Measurements from ENCODE around the gene CD44. TPM values are rescaled to one million over a fixed set of nuclear protein-coding genes. Genes with fewer than 3 reads are reported as not detected.

CD44 gene
- total and polyA plus RNA-seq, 4 donors = 4.1 to 26.9 (median 14.6) TPM

- no peak for TF ChIP-seq CTCF (IDR thresholded peaks at IDR 0.05; ENCODE audit: low read depth, low read length, missing input control)
- TF ChIP-seq YY1 (IDR thresholded peaks at IDR 0.05) = no peak
- no peak for TF ChIP-seq FOXA1 (IDR thresholded peaks at IDR 0.05)
- TF ChIP-seq HNF4A (conservative IDR thresholded peaks at IDR 0.05) = no peak
- TF ChIP-seq REST (IDR thresholded peaks at IDR 0.05) = no peak
- 89% methylated on average over 6 of the region's 6 CpGs for WGBS
Observed at GRCh38 chr11:35182317-35182939, 43.5 kb downstream of the CD44 start.

GRCh38 chr11:35183326-35183925, 44.5 kb downstream of the CD44 start:
- TF ChIP-seq TAF1 (conservative IDR thresholded peaks at IDR 0.05) = no peak
- TF ChIP-seq SP1 (IDR thresholded peaks at IDR 0.05) = no peak
- no peak for TF ChIP-seq ATF3 (IDR thresholded peaks at IDR 0.05)
- TF ChIP-seq FOXA2 (IDR thresholded peaks at IDR 0.05) = no peak
- no peak for TF ChIP-seq RAD21 (IDR thresholded peaks at IDR 0.05)
- TF ChIP-seq HNF4A (conservative IDR thresholded peaks at IDR 0.05) = no peak
- no peak for DNase-seq (ENCODE audit: low spot score)
- Histone ChIP-seq H3K9ac (ENCODE audit: low read depth in 1 of 2, low read length in 2 of 2) (no peak overlapping the region), H3K27ac (ENCODE audit: low read depth in 1 of 2, low read length in 2 of 2) (no peak overlapping the region), H3K9me3 (ENCODE audit: control insufficient read depth in 4 of 4, low read length in 3 of 4) (no peaks in the 10 kb centered on the region), H3K4me3 (ENCODE audit: low read depth in 1 of 3, low read length in 3 of 3) (no peak overlapping the region), H3K4me1 (ENCODE audit: control insufficient read depth in 4 of 4, insufficient read depth in 4 of 4, low read length in 3 of 4) (no peaks in the 10 kb centered on the region), H3K36me3 (ENCODE audit: control insufficient read depth in 4 of 4, insufficient read depth in 3 of 4, low read depth in 1 of 4, low read length in 3 of 4) (no peaks in the 10 kb centered on the region), H3K27me3 (ENCODE audit: control insufficient read depth in 4 of 4, insufficient read depth in 4 of 4, low read length in 3 of 4) (no peaks in the 10 kb centered on the region)
- 76% methylated on average over 2 of the region's 2 CpGs for WGBS

More at GRCh38 chr11:35182317-35182939, 43.5 kb downstream of the CD44 start:
- no peaks in the 10 kb centered on the region for H3K27me3 ChIP-seq (ENCODE audit: control insufficient read depth in 4 of 4, insufficient read depth in 4 of 4, low read length in 3 of 4)
- H3K27ac ChIP-seq (ENCODE audit: low read depth in 1 of 2, low read length in 2 of 2) = no peak overlapping the region
- H3K9me3 ChIP-seq (ENCODE audit: control insufficient read depth in 4 of 4, low read length in 3 of 4) = no peaks in the 10 kb centered on the region
- peaks cover 0 to 3% (median 1%) of the 10 kb centered on the region in 4 donors for H3K4me1 ChIP-seq (ENCODE audit: control insufficient read depth in 4 of 4, insufficient read depth in 4 of 4, low read length in 3 of 4)
- DNase-seq (ENCODE audit: low spot score) = no peak
- H3K4me3 ChIP-seq (ENCODE audit: low read depth in 1 of 3, low read length in 3 of 3) = no peak overlapping the region
- no peak overlapping the region for H3K9ac ChIP-seq (ENCODE audit: low read depth in 1 of 2, low read length in 2 of 2)
- no peaks in the 10 kb centered on the region for H3K36me3 ChIP-seq (ENCODE audit: control insufficient read depth in 4 of 4, insufficient read depth in 3 of 4, low read depth in 1 of 4, low read length in 3 of 4)

- no peak for DNase-seq (ENCODE audit: low spot score)
- WGBS = 68% methylated on average over 2 of the region's 2 CpGs
- H3K4me3 ChIP-seq (ENCODE audit: low read depth in 1 of 3, low read length in 3 of 3) = no peak overlapping the region
- H3K27ac ChIP-seq (ENCODE audit: low read depth in 1 of 2, low read length in 2 of 2) = no peak overlapping the region
- no peak overlapping the region for H3K9ac ChIP-seq (ENCODE audit: low read depth in 1 of 2, low read length in 2 of 2)
- no peaks in the 10 kb centered on the region for H3K9me3 ChIP-seq (ENCODE audit: control insufficient read depth in 4 of 4, low read length in 3 of 4)
- no peaks in the 10 kb centered on the region for H3K27me3 ChIP-seq (ENCODE audit: control insufficient read depth in 4 of 4, insufficient read depth in 4 of 4, low read length in 3 of 4)
- no peaks in the 10 kb centered on the region for H3K36me3 ChIP-seq (ENCODE audit: control insufficient read depth in 4 of 4, insufficient read depth in 3 of 4, low read depth in 1 of 4, low read length in 3 of 4)
- H3K4me1 ChIP-seq (ENCODE audit: control insufficient read depth in 4 of 4, insufficient read depth in 4 of 4, low read length in 3 of 4) = no peaks in the 10 kb centered on the region
- TF ChIP-seq HNF4G (IDR thresholded peaks at IDR 0.05) = no peak
- TF ChIP-seq TAF1 (conservative IDR thresholded peaks at IDR 0.05) = no peak
- TF ChIP-seq MAX (IDR thresholded peaks at IDR 0.05) = no peak
- no peak for TF ChIP-seq REST (IDR thresholded peaks at IDR 0.05)
- no peak for TF ChIP-seq RXRA (IDR thresholded peaks at IDR 0.05)
- no peak for TF ChIP-seq ATF3 (IDR thresholded peaks at IDR 0.05)
- TF ChIP-seq SP1 (IDR thresholded peaks at IDR 0.05) = no peak
- TF ChIP-seq CTCF (IDR thresholded peaks at IDR 0.05; ENCODE audit: low read depth, low read length, missing input control) = no peak
- TF ChIP-seq NR2F2 (IDR thresholded peaks at IDR 0.05) = no peak
Observed at GRCh38 chr11:35185696-35186095, 46.7 kb downstream of the CD44 start.
